ENCODE results near the gene SPNS2. TPM values are rescaled to one million over a fixed set of nuclear protein-coding genes. Genes with fewer than 3 reads are reported as not detected.
A peak's percentile ranks its signal among the peaks of the same experiment; 100 is the strongest.
"Not testable (repeated sequence)": the region's sequence is repeated elsewhere in the genome, so short reads cannot be mapped to it uniquely, and the experiment has no call there.

Gene SPNS2
- total RNA-seq, 1 donor from 2014 or later = 73.0 TPM

DNA sequence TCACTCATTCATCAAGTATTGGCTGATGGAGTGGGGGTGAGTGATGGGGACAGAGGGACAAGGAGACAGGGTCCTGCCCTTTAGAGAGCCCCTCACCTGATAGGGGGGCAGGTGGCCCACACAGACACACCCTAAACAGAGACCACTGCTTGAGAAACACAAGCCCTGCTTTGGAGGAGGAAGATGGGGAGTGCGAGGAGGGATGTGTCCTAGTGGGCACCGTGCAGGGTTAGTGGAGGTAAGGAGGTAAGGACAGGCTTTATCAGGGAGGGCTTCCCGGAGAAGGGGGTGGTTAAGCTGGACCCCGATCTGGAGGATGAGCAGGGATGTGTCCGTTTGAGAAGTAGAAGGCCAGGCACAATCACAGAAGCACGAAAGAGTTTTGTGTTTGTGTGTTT lies 77.5 kb downstream of the SPNS2 start:
- DNase-seq = no peak
- Mint-ChIP-seq H3K27ac (ENCODE audit: unreplicated experiment) (peak overlapping the region; percentile 22), H3K4me3 (ENCODE audit: unreplicated experiment) (peak overlapping the region; percentile 34)

DNA sequence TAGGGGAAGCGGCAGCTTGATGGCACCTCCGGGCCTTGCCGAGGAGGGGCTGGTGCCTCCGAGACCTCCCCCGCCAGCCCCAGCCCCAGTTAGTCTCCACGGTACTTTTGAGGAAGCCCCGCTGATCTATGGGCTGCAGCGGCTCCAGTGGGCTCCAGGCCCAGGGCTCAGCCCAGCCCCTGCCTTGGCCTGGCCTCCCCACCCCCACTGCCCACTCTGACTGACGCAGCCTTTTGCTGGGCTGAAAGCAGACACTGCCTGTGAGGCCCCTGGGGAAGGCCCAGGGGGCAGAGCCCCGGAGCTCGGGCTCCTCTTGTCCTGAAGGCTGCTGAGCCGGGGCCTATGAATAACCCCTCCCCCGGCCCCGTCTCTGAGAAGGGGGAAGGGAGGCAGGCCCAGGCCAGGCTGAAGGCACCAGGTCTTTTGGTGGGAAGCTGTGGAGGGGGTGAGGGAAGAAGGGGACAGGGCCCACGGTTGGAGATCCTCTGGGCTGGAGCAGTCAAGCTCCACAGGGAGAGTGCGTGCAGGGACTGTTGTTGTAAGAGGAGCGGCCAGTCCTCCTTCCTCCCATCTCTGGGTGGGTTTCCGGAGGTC lies 78.1 kb downstream of the SPNS2 start:
- Mint-ChIP-seq H3K4me3 (ENCODE audit: unreplicated experiment) (no peak overlapping the region), H3K27ac (ENCODE audit: unreplicated experiment) (no peak overlapping the region), H3K4me1 (ENCODE audit: low read depth, unreplicated experiment) (peaks cover 22% of the 10 kb centered on the region), H3K9me3 (ENCODE audit: unreplicated experiment) (peaks cover 10% of the 10 kb centered on the region), H3K36me3 (ENCODE audit: unreplicated experiment) (no peaks in the 10 kb centered on the region), H3K27me3 (ENCODE audit: unreplicated experiment) (peaks cover 17% of the 10 kb centered on the region)
- TF ChIP-seq, protein P1, sequence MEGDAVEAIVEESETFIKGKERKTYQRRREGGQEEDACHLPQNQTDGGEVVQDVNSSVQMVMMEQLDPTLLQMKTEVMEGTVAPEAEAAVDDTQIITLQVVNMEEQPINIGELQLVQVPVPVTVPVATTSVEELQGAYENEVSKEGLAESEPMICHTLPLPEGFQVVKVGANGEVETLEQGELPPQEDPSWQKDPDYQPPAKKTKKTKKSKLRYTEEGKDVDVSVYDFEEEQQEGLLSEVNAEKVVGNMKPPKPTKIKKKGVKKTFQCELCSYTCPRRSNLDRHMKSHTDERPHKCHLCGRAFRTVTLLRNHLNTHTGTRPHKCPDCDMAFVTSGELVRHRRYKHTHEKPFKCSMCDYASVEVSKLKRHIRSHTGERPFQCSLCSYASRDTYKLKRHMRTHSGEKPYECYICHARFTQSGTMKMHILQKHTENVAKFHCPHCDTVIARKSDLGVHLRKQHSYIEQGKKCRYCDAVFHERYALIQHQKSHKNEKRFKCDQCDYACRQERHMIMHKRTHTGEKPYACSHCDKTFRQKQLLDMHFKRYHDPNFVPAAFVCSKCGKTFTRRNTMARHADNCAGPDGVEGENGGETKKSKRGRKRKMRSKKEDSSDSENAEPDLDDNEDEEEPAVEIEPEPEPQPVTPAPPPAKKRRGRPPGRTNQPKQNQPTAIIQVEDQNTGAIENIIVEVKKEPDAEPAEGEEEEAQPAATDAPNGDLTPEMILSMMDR (IDR thresholded peaks at IDR 0.05; ENCODE audit: partially characterized antibody, unreplicated experiment) = no peak
- DNase-seq = peak; percentile 78

More for the DNA sequence above, 77.5 kb downstream of the SPNS2 start:
- Mint-ChIP-seq H3K27me3 (ENCODE audit: unreplicated experiment) (peaks cover 13% of the 10 kb centered on the region), H3K36me3 (ENCODE audit: unreplicated experiment) (no peaks in the 10 kb centered on the region), H3K9me3 (ENCODE audit: unreplicated experiment) (peaks cover 7% of the 10 kb centered on the region), H3K4me1 (ENCODE audit: low read depth, unreplicated experiment) (peaks cover 17% of the 10 kb centered on the region)
- TF ChIP-seq, protein P1 (IDR thresholded peaks at IDR 0.05; ENCODE audit: partially characterized antibody, unreplicated experiment) = no peak

DNA sequence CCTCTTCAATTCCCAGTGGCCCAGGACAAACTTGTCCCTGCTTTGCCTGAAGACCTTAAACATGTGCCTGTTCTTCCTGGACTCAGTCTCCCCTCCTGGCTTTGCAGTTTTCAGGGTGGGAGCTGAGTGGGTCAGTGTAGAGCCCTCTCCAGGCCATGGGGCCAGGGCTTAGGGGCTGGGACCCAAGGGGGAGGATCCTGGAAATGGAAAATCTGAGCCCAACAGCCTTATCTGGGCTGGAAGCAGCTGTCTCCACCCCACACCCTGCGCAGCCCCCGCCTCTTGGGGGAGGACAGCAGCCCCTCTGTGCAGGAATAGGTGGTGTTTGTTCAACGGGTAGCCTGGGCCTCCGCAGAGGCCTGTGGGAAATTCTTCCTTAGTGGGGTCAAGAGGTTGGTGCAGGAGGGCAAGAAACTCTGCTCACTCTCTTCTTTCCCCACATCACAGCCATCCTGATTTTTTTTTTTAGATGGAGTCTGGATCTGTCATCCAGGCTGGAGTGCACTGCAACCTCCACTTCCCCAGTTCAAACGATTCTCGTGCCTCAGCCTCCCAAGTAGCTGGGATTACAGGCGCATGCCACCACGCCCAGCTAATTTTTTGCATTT lies 78.8 kb downstream of the SPNS2 start:
- DNase-seq = no peak
- Mint-ChIP-seq H3K4me3 (ENCODE audit: unreplicated experiment) (no peak overlapping the region), H3K27ac (ENCODE audit: unreplicated experiment) (no peak overlapping the region), H3K4me1 (ENCODE audit: low read depth, unreplicated experiment) (peaks cover 28% of the 10 kb centered on the region), H3K36me3 (ENCODE audit: unreplicated experiment) (no peaks in the 10 kb centered on the region), H3K9me3 (ENCODE audit: unreplicated experiment) (peaks cover 12% of the 10 kb centered on the region), H3K27me3 (ENCODE audit: unreplicated experiment) (peaks cover 18% of the 10 kb centered on the region)
- TF ChIP-seq, protein P1 (IDR thresholded peaks at IDR 0.05; ENCODE audit: partially characterized antibody, unreplicated experiment) = no peak

DNA sequence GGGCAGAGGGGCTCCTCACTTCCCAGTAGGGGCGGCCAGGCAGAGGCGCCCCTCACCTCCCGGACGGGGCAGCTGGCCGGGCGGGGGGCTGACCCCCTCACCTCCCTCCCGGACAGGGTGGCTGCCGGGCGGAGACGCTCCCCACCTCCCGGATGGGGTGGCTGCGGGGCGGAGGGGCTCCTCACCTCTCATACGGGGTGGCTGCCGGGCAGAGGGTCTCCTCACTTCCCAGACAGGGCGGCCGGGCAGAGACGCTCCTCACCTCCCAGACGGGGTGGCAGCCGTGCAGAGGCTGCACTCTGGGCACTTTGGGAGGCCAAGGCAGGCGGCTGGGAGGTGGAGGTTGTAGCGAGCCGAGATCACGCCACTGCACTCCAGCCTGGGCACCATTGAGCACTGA lies 79.7 kb downstream of the SPNS2 start:
- peaks cover 18% of the 10 kb centered on the region for H3K9me3 Mint-ChIP-seq (ENCODE audit: unreplicated experiment)
- peaks cover 19% of the 10 kb centered on the region for H3K27me3 Mint-ChIP-seq (ENCODE audit: unreplicated experiment)
- not testable (repeated sequence) for H3K27ac Mint-ChIP-seq (ENCODE audit: unreplicated experiment); DNase-seq; H3K4me3 Mint-ChIP-seq (ENCODE audit: unreplicated experiment); H3K36me3 Mint-ChIP-seq (ENCODE audit: unreplicated experiment)
- H3K4me1 Mint-ChIP-seq (ENCODE audit: low read depth, unreplicated experiment) = peaks cover 37% of the 10 kb centered on the region

DNA sequence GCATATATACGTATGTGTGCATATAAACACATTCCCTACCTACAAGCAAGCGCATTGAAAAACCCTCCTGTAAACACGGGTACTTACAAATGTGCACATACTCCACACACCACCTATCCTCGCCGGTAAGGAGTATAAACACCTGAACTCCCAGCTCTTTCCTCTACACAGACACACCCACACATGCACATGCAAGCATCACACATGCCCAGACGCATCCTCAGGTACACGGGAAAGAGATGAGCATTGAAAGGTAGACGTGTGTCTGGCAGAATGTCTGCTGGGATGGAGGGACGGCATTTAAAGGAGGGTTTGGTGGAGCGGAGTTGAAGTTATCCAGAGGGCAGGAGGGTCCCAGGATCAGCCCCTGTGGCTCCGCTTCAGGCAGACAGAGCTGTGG lies 81.0 kb downstream of the SPNS2 start:
- Mint-ChIP-seq H3K9me3 (ENCODE audit: unreplicated experiment) (peaks cover 18% of the 10 kb centered on the region), H3K27me3 (ENCODE audit: unreplicated experiment) (peaks cover 21% of the 10 kb centered on the region), H3K36me3 (ENCODE audit: unreplicated experiment) (no peaks in the 10 kb centered on the region), H3K4me1 (ENCODE audit: low read depth, unreplicated experiment) (peaks cover 39% of the 10 kb centered on the region), H3K27ac (ENCODE audit: unreplicated experiment) (no peak overlapping the region), H3K4me3 (ENCODE audit: unreplicated experiment) (no peak overlapping the region)
- TF ChIP-seq, protein P1 (IDR thresholded peaks at IDR 0.05; ENCODE audit: partially characterized antibody, unreplicated experiment) = no peak
- no peak for DNase-seq

Data from glutamatergic neuron (in vitro differentiated cells).